HuH-7 (cell line): ENCODE measurements around the gene ACADM.
"Not testable (repeated sequence)": the region's sequence is repeated elsewhere in the genome, so short reads cannot be mapped to it uniquely, and the experiment has no call there.

Source experiments
- DNase-seq: peaks from one replicate; pipeline ENCODE4 v3.0.0; 2011; ENCODE audit warnings: low spot score

The ACADM gene

DNA sequence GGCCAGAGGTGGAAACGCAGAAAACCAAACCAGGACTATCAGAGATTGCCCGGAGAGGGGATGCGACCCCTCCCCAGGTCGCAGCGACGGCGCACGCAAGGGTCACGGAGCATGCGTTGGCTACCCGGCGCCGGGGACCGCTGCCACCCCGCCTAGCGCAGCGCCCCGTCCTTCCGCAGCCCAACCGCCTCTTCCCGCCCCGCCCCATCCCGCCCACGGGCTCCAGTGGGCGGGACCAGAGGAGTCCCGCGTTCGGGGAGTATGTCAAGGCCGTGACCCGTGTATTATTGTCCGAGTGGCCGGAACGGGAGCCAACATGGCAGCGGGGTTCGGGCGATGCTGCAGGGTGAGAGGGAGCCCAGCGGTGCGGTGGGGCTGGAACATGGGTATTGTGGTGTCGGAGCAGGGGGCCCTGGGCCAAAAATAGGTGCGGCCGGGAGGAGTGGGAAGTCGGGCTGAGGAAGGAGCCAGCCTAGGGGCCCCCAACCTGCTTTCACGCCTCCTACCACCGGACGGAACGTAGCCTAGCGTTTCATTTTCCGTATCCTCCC is at the start of gene ACADM:
Gene ACADM (plus strand): TSS at position 238 of the 551 bp plus-strand sequence. CDS start 79 bp downstream, at position 317.
- peak; percentile 76 for DNase-seq

DNA sequence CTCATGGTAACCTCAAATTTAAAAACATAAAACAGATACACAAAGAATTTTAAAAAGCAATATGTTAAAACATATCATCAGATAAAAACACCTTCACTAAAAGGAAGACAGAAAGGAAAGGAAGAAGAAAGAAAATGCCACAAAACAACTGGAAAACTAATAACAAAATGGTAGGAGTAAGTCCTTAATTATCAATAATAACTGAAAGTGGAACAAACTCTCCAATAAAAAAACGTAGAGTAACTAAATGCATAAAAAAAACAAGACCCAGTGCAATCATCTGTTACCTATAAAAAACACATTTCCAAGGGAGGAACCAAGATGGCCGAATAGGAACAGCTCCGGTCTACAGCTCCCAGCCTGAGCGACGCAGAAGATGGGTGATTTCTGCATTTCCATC is 47.1 kb upstream of the ACADM start:
- DNase-seq: no peak

- not testable (repeated sequence) for DNase-seq
Measured at GRCh38 chr1:75677964-75678363, 46.5 kb upstream of the ACADM start.

- DNase-seq: no peak
Measured at GRCh38 chr1:75690547-75690946, 34.0 kb upstream of the ACADM start.

GRCh38 chr1:75693551-75693950 is 31.0 kb upstream of the ACADM start:
- DNase-seq: no peak

GRCh38 chr1:75696000-75696399 is 28.5 kb upstream of the ACADM start:
- no peak for DNase-seq

- no peak for DNase-seq
Measured at GRCh38 chr1:75707191-75707590, 17.3 kb upstream of the ACADM start.

DNA sequence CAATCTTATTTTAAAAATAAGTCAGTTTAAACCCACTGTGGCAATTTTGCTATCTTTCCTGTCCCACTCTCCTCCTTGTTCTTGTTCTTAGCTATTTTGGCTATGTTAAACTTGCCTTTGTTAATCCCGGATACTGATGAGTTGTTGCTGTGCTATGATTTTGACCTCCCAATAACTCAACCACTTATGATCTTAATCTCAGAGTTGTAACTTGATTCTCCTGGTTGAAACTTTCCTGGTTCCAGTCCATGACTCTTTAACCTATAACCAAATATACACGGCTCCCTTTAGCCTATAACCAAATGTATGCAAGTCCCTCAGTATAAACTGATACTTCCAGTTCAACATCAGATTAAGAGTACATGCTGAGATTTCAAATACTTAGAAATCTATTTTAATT is 15.6 kb upstream of the ACADM start:
- DNase-seq: no peak

DNA sequence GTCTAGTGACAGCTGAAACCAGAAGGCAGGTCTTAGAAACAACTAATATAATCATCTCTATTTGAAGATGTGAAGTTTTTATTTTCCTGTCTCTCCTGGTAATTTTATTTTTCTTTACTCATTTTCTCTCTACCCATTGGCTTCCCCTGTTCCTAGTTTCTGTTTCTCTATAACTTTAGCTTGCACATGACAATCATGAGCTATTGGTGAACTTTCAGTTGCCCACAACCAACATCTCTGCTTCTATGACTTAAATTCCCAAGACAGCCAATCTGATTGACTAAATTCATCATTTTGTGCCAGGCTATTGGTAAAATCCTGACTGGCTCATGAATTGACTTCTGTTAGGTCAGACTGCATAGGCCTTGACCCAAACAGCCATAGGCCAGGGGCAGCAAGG is 13.7 kb upstream of the ACADM start:
- DNase-seq: no peak

DNA sequence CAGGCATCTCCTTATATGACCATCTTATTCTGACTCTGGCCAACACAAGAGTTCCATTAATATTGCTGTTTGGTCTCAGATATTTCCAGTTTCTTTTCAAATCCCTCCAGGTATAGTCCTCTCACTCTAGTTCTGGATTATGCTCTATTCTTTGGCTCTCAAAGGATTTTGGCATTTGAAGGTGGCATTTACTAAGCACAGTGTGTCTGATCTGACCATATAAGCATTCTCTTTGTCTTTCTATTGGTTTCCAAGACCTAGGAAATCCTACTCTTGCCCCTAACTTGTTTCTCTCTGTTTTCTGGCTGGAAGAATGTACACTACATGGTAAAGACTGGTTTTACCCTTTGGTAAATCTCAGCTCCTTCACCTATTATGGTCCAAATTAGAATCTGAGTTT is 12.7 kb upstream of the ACADM start:
- DNase-seq: no peak

DNA sequence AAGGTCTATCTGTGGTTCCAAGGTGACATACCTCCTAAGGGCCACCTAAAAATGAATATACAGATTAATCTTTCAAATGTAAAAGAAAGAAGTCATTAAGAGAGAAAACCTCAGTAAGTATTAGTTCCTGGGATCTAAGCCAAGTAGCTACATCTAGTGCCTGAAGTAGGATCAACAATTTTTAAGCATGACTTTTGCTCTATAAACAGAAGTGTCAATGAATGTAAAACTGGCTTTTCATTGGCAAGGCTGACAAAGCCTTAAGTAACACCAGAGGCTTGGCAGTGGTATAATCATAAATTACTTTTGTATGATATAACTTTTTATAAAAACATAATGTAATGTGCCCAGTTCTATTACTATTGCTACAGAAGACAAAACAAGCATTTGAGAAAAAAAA is 12.2 kb upstream of the ACADM start:
- DNase-seq: no peak

DNA sequence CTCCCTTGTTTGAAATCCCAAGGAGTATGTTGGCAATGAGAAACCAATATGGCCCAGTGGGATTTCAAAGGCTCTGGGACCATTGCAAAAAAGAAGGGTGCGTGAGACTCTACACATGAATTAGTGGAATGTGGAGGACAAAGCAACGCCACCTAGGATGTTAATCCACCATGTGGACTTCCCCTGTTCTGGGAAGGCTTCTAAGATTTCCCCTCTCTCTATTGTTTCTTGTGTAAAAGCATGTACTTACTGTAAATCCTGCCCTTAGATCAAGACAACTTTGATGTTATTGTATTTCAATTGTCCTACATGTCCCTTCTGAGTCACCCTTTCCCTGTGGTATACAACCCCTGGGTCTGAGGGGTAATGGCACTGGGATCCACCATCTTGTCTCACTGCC is 4.7 kb upstream of the ACADM start:
- DNase-seq: no peak

GRCh38 chr1:75720325-75720724 is 4.2 kb upstream of the ACADM start:
- no peak for DNase-seq

DNA sequence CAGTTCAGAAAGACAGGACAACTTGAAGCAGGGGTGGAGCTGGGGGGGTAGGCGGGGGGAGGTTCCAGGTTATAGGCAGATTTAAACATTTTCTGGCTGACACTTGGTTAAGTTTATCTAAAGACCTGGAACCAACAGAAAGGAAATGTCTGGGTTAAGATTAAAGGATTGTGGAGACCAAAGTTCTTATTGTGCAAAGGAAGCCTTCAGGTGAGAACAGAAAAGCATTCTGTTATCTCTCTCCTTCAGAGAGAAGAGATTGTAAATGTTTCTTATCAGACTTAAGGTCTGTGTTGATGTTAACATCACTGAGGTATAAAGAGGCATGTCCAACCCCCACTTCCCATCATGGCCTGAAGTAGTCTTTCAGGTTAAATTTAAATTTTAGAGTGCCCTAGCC is 3.7 kb upstream of the ACADM start:
- no peak for DNase-seq

GRCh38 chr1:75722246-75722645 is 2.3 kb upstream of the ACADM start:
- DNase-seq: not testable (repeated sequence)

GRCh38 chr1:75722966-75723365 is 1.5 kb upstream of the ACADM start:
- no peak for DNase-seq

DNA sequence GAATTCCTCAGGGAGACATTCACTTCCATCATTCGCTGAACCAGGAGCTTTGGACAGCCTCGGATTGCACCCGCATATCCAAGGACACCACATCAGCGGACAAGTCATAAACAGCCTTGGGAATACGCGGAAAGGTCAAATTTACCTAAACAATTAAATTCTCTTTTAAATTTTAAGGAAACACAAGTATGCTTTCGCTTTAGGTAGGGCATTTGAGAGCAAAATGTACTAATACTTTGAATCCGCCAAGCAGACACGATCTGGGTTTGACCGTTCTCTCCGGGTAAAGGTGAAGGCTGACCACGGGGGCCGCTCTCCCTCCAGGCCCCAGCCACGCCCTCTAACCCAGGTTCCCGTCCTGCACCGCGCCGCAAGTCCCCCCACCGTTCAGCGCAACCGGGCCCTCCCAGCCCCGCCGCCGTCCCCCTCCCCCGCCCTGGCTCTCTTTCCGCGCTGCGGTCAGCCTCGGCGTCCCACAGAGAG is 479 bp upstream of the ACADM start:
- peak; percentile 74 for DNase-seq

DNA sequence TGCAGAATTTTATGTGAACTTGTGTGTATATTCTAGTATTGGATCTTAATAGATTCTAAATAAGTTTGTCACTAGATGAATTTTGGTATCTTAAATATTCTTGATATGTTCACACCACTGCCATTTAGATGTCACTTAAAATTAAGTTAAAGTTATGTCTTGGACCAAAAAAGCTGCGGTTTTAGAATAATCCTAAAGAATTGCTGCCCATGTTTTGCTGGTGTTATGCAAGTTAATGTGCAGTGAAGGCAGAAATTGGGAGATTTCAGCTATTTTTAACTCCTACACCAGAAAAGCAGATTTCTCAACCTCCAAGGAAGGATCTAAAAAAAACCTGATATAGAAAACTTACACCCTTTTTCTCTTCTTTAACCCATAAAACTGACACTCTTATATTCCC is 757 bp downstream of the ACADM start:
- no peak for DNase-seq

DNA sequence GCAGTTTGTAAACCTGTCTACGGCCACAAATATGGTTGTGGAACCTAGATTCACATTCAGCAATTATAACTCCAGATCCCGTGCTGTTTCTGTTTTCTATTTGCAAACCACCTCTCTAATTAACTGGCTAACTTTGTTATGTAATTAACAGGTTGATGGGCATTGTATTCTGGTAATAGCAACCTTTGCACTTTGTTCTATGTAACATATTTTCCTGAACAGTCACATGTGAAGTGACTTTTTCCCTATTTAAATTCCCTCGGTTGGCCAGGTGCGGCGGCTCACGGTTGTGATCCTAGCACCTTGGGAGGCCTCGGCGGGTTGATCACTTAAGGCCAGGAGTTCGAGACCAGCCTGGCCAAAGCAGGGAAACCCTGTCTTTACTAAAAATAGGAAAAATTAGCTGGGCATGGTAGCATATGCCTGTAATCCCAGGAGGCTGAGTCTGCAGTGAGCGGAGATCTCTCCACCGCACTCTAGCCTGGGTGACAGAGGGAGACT is 1.4 kb downstream of the ACADM start:
- DNase-seq: peak; percentile 30

GRCh38 chr1:75727571-75727970 is 3.1 kb downstream of the ACADM start:
- no peak for DNase-seq

GRCh38 chr1:75730432-75730831 is 5.9 kb downstream of the ACADM start:
- DNase-seq: no peak

GRCh38 chr1:75731881-75732280 is 7.4 kb downstream of the ACADM start:
- no peak for DNase-seq

- DNase-seq: no peak
Measured at GRCh38 chr1:75732703-75733102, 8.2 kb downstream of the ACADM start.

DNA sequence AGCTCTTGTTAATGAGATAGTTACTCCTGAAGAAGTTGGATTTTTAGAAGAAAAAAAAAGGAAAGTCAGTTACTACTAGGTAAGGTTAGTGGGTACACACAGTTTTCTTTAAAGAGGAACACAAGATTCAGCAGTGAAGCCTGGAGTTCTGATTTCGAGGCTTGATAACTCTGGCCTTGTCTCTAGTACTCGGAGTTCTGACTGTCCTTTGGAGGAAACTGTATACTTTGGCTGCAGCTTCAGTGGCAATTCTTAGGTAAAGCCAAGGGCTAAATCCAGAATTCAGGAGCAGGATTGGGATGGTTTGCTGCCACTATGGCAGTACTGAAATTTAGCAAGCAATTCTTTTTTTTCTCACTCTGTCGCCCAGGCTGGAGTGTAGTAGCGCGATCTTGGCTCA is 9.2 kb downstream of the ACADM start:
- DNase-seq: no peak
